HFFc6 (cell line): ENCODE data around the gene HS1BP3. TPM values are rescaled to one million over a fixed set of nuclear protein-coding genes. Genes with fewer than 3 reads are reported as not detected.

Source experiments
- DNase-seq: peaks from one replicate; pipeline ENCODE4 v3.0.0-alpha.2; 2018
- H3K27ac Mint-ChIP-seq: 2 replicates; pipeline ENCODE4 v1.8.0; 2020; ENCODE audit warnings: mild to moderate bottlenecking, mixed read lengths
- H3K27me3 Mint-ChIP-seq: 2 replicates; pipeline ENCODE4 v1.8.0; 2021; ENCODE audit warnings: mild to moderate bottlenecking, moderate library complexity, mixed read lengths; ENCODE audit not compliant: insufficient read depth
- H3K36me3 Mint-ChIP-seq: 2 replicates; pipeline ENCODE4 v1.8.0; 2021; ENCODE audit warnings: low read depth, mixed read lengths
- H3K4me1 Mint-ChIP-seq: 2 replicates; pipeline ENCODE4 v1.8.0; 2020; ENCODE audit warnings: low read depth, mixed read lengths
- H3K4me3 Mint-ChIP-seq: 2 replicates; pipeline ENCODE4 v1.8.0; 2020; ENCODE audit warnings: mild to moderate bottlenecking, moderate library complexity, mixed read lengths
- H3K9me3 Mint-ChIP-seq: 2 replicates; pipeline ENCODE4 v1.8.0; 2020; ENCODE audit warnings: mild to moderate bottlenecking, mixed read lengths
- CTCF ChIP-seq: fragments of 200-600 bp; sonication (generic); IDR thresholded peaks from 2 replicates; pipeline ENCODE4 v1.5.0; 2021; ENCODE audit warnings: antibody characterized with exemption, mild to moderate bottlenecking
- total RNA-seq, 6 experiments: library from RNA; stranded (reverse); fragmentation: NEBNext Ultra II Directional; extraction: Animal tissue kit (Norgen Biotek cat#: 25700); gene quantifications; 2 replicates in 1 of 6; 3 replicates in 5 of 6; pipeline ENCODE4 v1.2.3, GENCODE V29; 2021

Gene HS1BP3
- total RNA-seq, 6 experiments from 2014 or later, result 12.7 to 17.3 (median 15.8) TPM

DNA sequence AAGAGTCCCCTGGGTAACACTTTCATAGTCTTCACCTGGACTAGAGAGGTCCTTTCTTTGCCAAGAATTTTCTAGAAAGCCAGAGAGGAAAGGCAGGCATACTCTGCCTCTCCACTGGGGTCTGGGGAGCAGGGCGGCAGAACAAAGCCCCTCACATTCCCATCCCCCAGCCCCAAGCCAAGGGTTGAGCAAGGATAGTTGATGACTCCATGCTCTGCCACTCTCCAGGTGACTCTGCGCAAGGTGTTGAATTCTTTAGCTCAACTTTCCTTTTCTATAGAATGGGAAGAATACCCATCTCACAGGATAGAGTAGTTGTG, 13.1 kb upstream of the HS1BP3 start:
- DNase-seq, result no peak
- H3K27ac Mint-ChIP-seq, result no peak overlapping the region
- no peaks in the 10 kb centered on the region for H3K9me3 Mint-ChIP-seq
- H3K27me3 Mint-ChIP-seq, result peaks cover 39% of the 10 kb centered on the region
- TF ChIP-seq CTCF, result no peak
- no peak overlapping the region for H3K4me3 Mint-ChIP-seq
- H3K36me3 Mint-ChIP-seq, result no peaks in the 10 kb centered on the region
- peaks cover 11% of the 10 kb centered on the region for H3K4me1 Mint-ChIP-seq

DNA sequence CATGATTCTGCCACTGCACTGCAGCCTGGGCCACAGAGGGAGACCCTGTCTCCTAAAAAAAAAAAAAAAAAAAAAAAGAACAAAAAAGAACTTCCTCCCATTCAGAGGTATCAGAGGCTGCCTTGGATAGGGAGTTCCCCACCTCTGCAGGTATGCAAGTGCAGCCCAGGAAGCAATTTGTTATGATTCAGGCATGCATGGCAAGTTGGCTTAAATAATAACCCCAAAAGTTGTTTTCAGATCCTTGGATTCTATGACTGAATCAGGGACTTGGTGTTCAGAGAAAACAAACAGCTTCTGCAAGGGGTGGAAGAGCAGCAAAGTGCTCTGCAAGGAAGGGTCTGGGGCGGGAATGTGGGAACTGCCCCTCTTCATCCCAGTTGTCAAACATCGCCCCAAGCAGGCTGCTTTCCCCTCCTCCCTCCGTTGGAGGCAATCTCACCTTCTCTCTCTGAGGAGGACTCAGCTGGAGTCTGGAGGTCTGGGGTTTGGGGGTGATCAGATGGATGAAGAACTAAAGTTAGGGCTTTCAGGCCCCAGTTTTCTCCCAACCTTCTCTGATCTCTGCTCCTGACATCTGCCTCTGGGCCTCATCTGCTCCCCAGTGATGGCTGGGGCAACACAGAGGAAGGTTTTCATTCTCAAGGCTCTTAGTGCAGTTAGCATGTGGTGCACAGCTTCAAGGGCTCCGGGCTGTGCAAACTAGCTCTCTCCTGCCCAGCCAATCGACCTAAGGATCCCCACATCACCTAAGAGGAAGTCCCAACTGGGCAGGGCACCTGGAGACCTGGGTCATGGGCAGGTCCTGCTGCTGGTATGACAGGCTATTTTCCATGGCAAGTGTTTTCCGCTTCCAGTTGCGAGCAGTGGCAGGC, 12.5 kb upstream of the HS1BP3 start:
- H3K27ac Mint-ChIP-seq, result no peak overlapping the region
- H3K9me3 Mint-ChIP-seq, result no peaks in the 10 kb centered on the region
- peaks cover 39% of the 10 kb centered on the region for H3K27me3 Mint-ChIP-seq
- no peak overlapping the region for H3K4me3 Mint-ChIP-seq
- H3K4me1 Mint-ChIP-seq, result peaks cover 11% of the 10 kb centered on the region
- no peaks in the 10 kb centered on the region for H3K36me3 Mint-ChIP-seq
- DNase-seq, result no peak
- TF ChIP-seq CTCF, result no peak

GRCh38 chr2:20662308-20662937, 11.5 kb upstream of the HS1BP3 start:
- peaks cover 41% of the 10 kb centered on the region for H3K27me3 Mint-ChIP-seq
- no peaks in the 10 kb centered on the region for H3K9me3 Mint-ChIP-seq
- no peak for TF ChIP-seq CTCF
- H3K4me1 Mint-ChIP-seq, result peaks cover 11% of the 10 kb centered on the region
- no peak overlapping the region for H3K4me3 Mint-ChIP-seq
- no peaks in the 10 kb centered on the region for H3K36me3 Mint-ChIP-seq
- DNase-seq, result no peak
- H3K27ac Mint-ChIP-seq, result no peak overlapping the region

GRCh38 chr2:20661421-20662307, 10.8 kb upstream of the HS1BP3 start:
- DNase-seq, result peak; percentile 70
- H3K9me3 Mint-ChIP-seq, result no peaks in the 10 kb centered on the region
- H3K36me3 Mint-ChIP-seq, result no peaks in the 10 kb centered on the region
- no peak overlapping the region for H3K27ac Mint-ChIP-seq
- H3K4me1 Mint-ChIP-seq, result peaks cover 11% of the 10 kb centered on the region
- no peak overlapping the region for H3K4me3 Mint-ChIP-seq
- H3K27me3 Mint-ChIP-seq, result peaks cover 41% of the 10 kb centered on the region
- TF ChIP-seq CTCF, result peak; percentile 99

DNA sequence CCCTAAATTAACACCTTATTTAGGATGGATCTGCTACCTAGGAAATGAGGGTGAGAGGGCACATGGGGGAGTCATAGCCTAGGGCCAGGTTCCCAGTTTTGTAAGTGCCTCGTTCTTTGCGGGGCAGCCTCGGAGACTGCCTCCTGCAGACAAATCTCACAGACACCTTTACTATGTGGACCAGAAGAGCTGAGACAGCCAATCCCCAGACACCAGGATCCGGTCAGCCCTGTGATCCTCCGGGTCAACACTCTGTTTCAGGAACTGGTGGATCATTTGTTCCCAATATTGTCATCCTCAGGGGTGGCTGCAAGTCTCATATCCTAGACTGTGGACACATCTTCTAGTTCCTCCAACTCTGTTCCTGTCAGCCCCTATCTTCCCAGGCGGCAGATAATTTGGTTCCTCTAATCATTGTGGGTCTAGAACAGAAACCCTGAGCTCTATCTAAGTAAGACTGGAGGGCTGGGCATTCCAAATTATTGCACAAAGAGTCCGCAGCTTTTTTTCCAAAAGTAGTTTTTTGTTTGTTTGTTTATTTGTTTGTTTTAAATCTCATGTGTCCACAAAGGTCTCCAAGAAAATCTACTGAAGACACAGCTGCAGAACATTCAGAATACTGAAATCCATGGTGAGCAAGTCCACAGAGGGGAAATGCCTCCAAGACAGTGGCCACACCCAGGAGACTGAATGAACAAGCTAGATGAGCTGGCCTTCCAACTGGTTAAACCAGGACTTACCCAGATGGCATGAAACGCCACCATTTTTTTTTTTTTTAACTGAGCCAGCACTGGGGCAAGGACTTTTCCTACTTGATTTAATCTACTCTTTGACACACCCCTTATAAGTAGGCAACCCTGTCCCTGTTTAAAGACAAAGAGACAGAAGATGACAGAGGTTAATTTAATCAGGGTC, 9.9 kb upstream of the HS1BP3 start:
- H3K27me3 Mint-ChIP-seq, result peaks cover 46% of the 10 kb centered on the region
- peak; percentile 48 for DNase-seq
- H3K4me3 Mint-ChIP-seq, result no peak overlapping the region
- no peaks in the 10 kb centered on the region for H3K36me3 Mint-ChIP-seq
- H3K27ac Mint-ChIP-seq, result no peak overlapping the region
- no peak for TF ChIP-seq CTCF
- H3K4me1 Mint-ChIP-seq, result peaks cover 11% of the 10 kb centered on the region
- H3K9me3 Mint-ChIP-seq, result no peaks in the 10 kb centered on the region
